Measurements from ENCODE around the gene CARD6.
"Not testable (repeated sequence)": the region's sequence is repeated elsewhere in the genome, so short reads cannot be mapped to it uniquely, and the experiment has no call there.

Gene CARD6

DNA sequence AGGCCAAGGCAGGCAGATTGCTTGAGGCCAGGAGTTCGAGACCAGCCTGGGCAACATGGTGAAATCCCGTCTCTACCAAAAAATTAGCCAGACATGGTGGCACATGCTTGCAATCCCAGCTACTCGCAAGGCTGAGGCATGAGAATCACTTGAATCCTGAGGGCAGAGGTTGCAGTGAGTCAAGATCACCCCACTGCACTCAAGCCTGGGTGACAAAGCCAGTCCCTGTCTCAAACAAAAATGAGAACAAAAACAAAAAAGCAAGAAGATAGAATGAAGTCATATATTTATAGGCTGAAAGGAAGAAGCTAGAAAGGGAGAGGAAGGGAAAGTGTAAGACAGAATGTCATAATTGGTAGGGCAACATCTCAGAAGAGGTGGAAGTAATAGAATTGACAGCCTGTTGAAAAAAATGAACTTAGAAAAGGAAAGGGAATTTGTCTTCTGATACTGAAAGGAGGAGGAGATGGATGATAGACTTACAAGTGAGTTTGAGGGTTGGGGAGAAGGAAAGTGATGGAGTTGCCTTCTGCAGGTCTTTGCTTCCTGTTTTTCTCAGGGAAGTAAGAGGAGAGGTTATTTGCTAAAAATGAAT is 32.2 kb downstream of the CARD6 start:
- DNase-seq (ENCODE audit: low read depth in 3 of 3), result no peak

DNA sequence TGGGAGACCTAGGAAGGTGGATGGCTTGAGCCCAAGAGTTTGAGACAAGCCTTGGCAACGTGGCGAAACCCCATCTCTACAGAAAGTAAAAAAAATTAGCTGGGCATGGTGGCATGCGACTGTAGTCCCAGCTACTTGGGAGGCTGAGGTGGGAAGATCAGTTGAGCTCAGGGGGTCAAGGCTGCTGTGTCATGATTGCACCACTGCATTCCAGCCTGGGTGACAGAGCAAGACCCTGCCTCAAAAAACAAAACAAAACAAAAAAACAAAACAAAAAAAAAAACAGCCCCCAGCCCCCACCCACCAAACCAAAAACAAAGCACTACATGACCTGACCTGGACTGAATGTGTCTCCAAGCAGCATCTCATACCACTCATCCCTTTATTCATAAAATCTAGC is 34.8 kb downstream of the CARD6 start:
- no peak for DNase-seq (ENCODE audit: low read depth in 3 of 3)

DNA sequence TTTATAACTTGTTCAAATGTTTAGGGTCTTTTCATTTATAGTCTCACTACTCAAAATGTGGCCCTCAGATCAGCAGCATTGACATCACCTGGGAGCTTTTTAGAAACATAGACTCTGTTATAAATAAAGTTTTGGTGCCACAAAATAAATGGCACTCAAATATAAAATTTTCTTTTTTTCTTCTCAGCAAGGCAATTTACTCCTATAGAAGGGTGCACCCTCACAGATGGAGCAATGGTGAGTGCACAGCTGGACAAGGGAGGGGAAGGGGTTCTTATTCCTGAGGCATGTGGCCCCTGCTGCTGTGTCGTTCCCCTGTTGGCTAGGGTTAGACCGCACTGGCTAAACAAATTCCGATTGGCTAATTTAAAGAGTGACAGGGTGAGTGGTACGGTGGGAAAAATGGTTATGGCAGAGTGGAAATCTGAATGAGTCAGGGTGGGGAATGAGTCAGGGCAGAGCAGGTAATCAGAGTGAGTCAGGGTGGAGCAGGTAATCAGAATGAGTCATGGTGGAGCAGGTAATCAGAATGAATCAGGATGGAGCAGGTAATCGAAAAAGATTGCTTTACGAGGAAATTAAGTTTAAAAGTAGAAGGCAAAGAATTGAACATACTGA is 36.3 kb downstream of the CARD6 start:
- peak in 2 of 3 donors; percentile 1 to 4 for DNase-seq (ENCODE audit: low read depth in 3 of 3)

DNA sequence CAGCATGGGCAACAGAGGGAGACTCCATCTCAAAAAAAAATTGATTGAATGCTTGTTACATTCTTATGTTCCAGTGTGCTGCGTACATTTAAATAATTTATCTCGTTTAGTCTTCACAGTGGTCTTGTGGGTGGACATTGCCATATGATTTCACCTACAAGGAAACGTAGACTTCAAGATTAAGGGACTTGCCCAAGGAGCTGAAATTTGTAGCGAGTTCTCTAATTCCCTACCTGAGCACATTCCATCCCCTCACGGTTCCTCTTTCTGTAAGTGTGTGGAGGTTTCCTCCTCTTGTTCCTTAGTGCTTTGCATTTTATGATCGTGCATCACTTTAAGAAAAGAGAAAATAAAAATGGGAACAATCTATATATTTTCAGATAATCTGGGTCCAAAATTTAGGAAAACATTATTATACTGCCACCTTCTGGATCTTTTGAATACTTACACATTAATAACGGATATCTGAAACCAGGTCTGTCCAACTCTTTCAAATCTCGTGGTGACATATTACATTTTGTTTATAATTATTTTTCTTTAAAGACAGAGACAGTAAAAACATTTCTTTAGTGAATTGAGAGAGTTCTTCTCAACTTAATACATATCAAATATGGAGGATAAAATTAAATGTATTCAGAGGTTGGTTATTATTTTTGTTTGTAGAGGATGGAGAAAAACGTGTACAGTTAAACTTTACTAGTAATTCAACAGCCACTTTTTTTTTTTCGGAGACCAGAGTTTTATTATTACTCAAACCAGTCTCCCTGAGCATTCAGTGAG is 38.2 kb downstream of the CARD6 start:
- DNase-seq (ENCODE audit: low read depth in 3 of 3), result no peak

DNA sequence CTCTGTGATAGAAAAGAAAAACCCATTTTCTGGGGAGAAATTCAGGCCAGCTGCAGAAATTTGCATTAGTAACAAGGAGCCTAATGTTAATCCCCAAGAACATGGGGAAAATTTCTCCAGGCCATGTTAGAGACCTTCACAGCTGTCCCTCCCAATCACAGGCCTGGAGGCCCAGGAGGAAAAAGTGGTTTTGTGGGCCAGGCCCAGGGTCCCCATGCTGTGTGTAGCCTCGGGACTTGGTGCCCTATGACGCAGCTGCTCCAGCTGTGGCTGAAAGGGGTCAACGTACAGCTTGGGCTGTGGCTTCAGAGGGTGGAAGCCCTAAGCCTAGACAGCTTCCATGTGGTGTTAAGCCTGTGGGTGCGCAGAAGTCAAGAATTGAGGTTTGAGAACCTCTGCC is 41.1 kb downstream of the CARD6 start:
- DNase-seq (ENCODE audit: low read depth in 3 of 3), result no peak

DNA sequence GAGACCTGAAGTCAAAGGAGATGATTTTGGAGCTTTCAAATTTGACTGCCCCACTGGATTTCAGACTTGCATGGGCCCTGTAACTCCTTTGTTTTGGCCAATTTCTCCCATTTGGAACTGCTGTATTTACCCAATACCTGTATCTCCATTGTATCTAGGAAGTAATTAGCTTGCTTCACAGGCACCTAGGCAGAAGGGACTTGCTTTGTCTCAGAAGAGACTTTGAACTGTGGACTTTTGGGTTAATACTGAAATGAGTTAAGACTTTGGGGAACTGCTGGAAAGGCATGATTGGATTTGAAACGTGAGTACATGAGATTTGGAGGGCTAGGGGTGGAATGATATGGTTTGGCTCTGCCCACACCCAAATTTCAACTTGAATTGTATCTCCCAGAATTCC is 41.9 kb downstream of the CARD6 start:
- not testable (repeated sequence) for DNase-seq (ENCODE audit: low read depth in 3 of 3)

DNA sequence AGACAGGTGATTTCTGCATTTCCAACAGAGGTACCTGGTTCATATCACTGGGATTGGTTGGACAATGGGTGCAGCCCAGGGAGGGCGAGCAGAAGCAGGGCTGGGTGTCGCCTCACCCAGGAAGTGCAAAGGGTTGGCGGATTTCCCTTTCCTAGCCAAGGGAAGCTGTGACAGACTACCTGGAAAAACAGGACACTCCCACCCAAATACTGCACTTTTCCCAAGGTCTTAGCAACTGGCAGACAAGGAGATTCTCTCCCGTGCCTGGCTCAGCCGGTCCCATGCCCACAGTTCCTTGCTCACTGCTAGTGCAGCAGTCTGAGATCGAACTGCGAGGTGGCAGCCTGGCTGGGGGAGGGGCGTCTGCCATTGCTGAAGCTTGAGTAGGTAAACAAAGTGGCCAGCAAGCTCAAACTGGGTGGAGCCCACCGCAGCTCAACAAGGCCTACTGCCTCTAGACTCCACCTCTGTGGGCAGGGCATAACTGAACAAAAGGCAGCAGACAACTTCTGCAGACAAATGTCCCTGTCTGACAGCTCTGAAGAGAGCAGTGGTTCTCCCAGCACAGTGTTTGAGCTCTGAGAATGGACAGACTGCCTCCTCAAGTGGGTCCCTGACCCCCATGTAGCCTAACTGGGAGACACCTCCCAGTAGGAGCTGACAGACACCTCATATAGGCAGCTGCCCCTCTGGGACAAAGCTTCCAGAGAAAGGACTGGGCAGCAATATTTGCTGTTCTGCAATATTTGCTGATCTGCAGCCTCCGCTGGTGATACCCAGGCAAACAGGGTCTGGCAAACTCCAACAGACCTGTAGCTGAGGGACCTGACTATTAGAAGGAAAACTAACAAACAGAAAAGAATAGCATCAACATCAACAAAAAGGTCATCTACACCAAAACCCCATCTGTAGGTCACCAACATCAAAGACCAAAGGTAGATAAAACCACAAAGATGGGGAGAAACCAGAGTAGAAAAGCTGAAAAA is 54.6 kb downstream of the CARD6 start:
- not testable (repeated sequence) for DNase-seq (ENCODE audit: low read depth in 3 of 3)

DNA sequence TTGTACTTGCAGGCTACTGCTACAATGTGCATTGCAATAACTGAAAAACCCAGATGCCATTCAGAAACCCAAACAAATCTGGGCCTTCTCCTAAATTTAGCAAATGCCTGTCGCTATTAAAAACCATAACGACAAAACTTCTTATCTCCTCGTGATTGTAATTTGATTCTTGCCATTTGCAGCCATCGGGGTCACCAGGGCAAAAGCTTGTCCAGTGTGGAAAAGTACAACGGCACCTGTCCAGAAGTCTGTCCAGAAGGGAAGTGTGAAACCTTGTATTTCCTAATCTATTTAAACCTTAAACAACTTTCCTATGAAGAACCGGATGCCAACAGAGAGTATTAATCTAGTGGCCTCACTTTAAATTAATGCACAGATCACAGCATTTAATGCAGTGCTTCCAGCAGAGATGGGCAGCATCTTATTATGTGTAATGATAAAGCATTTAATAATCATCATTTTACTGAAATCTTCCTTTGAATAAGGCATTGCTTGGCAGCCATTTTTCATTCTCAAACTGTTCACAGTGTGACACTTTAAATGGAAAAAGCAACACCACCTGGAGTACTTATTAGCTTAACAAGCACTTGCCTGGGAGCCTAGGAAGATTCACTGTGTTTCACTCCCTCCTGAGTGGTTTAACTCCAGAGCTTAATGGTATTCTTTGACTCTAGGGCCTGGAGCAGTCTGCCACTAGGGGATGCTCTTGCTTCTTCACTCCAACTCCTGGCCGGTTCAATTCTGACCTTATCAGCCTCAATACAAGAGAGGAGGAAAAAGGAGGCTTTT is 63.2 kb downstream of the CARD6 start:
- DNase-seq (ENCODE audit: low read depth in 3 of 3), result peak in 2 of 3 donors; percentile 3 to 20

DNA sequence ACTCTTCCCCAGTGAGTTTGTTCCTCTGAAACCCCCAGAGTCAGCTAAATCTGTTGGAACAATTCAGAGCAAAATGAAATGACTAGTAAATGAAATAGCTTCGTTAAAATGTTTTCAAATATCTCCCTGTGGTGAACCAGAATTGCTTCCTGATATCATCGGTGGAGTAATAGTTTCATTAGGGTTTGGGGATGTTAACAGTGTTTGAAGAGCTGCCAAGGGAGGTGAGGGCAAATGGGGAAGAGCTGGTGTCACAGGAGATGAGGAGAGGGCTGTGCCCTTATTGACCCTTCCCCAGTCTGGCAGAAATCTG is 63.8 kb downstream of the CARD6 start:
- DNase-seq (ENCODE audit: low read depth in 3 of 3), result no peak

DNA sequence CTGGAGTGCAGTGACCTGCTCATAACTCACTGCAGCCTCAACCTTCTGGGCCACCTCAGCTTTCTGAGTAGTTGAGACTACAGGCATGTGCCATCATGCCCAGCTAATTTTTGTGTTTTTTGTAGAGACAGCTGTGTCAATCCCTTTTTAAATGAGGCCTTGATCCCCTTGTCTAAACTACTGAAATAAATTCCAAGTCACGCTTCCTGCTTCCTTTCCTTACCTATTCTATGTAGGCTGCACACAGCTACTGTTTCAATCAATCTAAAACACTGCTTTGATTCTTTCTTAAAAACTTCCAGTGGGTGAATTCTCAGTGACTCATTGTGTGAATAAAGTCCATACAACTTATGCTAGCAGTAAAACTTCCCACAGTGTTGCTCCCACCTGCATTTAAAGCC is 65.2 kb downstream of the CARD6 start:
- no peak for DNase-seq (ENCODE audit: low read depth in 3 of 3)

DNA sequence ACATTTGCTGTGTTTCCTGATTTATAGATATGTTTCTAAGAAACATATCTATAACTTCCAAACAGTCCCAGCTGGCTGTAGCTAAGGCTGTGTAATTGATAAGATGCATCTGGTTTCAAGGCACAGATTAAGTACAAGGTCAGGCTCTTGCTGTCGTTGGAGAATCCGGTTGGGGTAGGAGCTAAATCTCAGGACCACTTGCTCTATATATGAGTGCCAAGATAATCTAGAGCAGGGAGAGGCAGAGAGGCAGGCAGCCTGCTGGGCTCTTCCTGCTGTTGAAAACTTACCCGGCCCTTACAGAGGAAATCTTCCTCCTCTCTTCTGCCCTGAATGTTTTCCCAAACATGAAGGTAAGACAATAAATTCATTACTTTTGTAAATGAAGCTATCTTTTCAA is 68.1 kb downstream of the CARD6 start, which contains the start of gene C7:
TSS of gene C7 (plus strand) at position 234 of the 400 bp plus-strand sequence. CDS start at position 348, 114 bp downstream.
- DNase-seq (ENCODE audit: low read depth in 3 of 3), result no peak

DNA sequence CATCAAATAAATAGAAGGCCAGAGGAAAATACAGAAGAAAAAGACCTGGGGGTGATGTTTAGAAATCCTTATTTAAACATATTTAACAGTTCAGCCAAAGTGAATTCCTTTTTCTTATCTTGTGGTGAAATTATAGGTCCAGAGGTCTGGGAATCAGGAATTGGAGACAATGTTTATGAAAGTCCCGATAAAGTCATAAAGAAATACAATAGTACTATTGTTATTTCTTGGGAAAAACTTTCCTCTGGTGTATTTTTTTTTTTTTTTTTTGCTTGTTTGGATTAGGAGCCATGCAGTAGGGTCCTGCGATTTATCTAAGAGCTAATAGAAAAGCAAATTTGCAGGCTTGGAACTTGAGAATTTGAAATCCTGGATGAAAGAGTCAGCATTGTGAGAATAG is 68.6 kb downstream of the CARD6 start:
- no peak for DNase-seq (ENCODE audit: low read depth in 3 of 3)
